Measurements from ENCODE around the gene IGLL1. TPM values are rescaled to one million over a fixed set of nuclear protein-coding genes. Genes with fewer than 3 reads are reported as not detected.

The IGLL1 gene
- total RNA-seq, 2 experiments from 2014 or later: not detected

- no TSS peak for BruUV-seq (replicated peaks)
- no peak overlapping the region for H3K4me2 ChIP-seq (ENCODE audit: low read length)
- H3K79me2 ChIP-seq (ENCODE audit: insufficient read depth, low read depth, low read length): no peaks in the 10 kb centered on the region
- DNase-seq (ENCODE audit: low spot score): no peak
- no peaks in the 10 kb centered on the region for H4K20me1 ChIP-seq (ENCODE audit: insufficient read depth, low read length)
- no peaks in the 10 kb centered on the region for H3K36me3 ChIP-seq (ENCODE audit: insufficient read depth, low read length)
- TF ChIP-seq EZH2phosphoT487 (IDR thresholded peaks at IDR 0.05; ENCODE audit: borderline replicate concordance, low read depth, low read length) (no peak), CTCF (conservative IDR thresholded peaks at IDR 0.05; ENCODE audit: low read length) (no peak)
- H2AFZ ChIP-seq (ENCODE audit: low read length): no peak overlapping the region
- POLR2A ChIA-PET: no interaction called here
- no peaks in the 10 kb centered on the region for H3K9me3 ChIP-seq (ENCODE audit: low read length)
- no peaks in the 10 kb centered on the region for H3K9me2 ChIP-seq (ENCODE audit: insufficient read depth, low read length)
- no peak overlapping the region for H3K4me3 ChIP-seq (ENCODE audit: low read depth, low read length, poor library complexity, severe bottlenecking)
- no peaks in the 10 kb centered on the region for H3K4me1 ChIP-seq (ENCODE audit: insufficient read depth, low read length, poor library complexity, severe bottlenecking)
- CTCF ChIA-PET (ENCODE audit: unreplicated experiment): no interaction called here
- intact Hi-C loops (cut with micrococcal nuclease; ENCODE audit: unreplicated experiment): no loop called here
- no peak overlapping the region for H3K27ac ChIP-seq (ENCODE audit: low read depth, low read length, poor library complexity, severe bottlenecking)
These were observed 30.1 kb upstream of the IGLL1 start for GRCh38 chr22:23609983-23610781.

- H2AFZ ChIP-seq (ENCODE audit: low read length): no peak overlapping the region
- no peaks in the 10 kb centered on the region for H3K4me1 ChIP-seq (ENCODE audit: insufficient read depth, low read length, poor library complexity, severe bottlenecking)
- no peak overlapping the region for H3K4me2 ChIP-seq (ENCODE audit: low read length)
- no peak overlapping the region for H3K4me3 ChIP-seq (ENCODE audit: low read depth, low read length, poor library complexity, severe bottlenecking)
- no peaks in the 10 kb centered on the region for H4K20me1 ChIP-seq (ENCODE audit: insufficient read depth, low read length)
- no peak overlapping the region for H3K27ac ChIP-seq (ENCODE audit: low read depth, low read length, poor library complexity, severe bottlenecking)
- intact Hi-C loops (cut with micrococcal nuclease; ENCODE audit: unreplicated experiment): no loop called here
- H3K9me2 ChIP-seq (ENCODE audit: insufficient read depth, low read length): no peaks in the 10 kb centered on the region
- no TSS peak for BruUV-seq (replicated peaks)
- POLR2A ChIA-PET: no interaction called here
- no peaks in the 10 kb centered on the region for H3K36me3 ChIP-seq (ENCODE audit: insufficient read depth, low read length)
- TF ChIP-seq EZH2phosphoT487 (IDR thresholded peaks at IDR 0.05; ENCODE audit: borderline replicate concordance, low read depth, low read length): no peak
- no peak for TF ChIP-seq CTCF (conservative IDR thresholded peaks at IDR 0.05; ENCODE audit: low read length)
- no peaks in the 10 kb centered on the region for H3K9me3 ChIP-seq (ENCODE audit: low read length)
- no peak for DNase-seq (ENCODE audit: low spot score)
- H3K79me2 ChIP-seq (ENCODE audit: insufficient read depth, low read depth, low read length): no peaks in the 10 kb centered on the region
- CTCF ChIA-PET (ENCODE audit: unreplicated experiment): no interaction called here
These were observed 28.5 kb upstream of the IGLL1 start for GRCh38 chr22:23608583-23608982.
